GM13977 (cell line): ENCODE measurements around the gene HCFC1.

Experiments used
- DNase-seq: peaks from one replicate; pipeline ENCODE4 v3.0.0; 2012; ENCODE audit warnings: low spot score
- in situ Hi-C: fragments of 300-500 bp; cut with MboI; formaldehyde crosslinking; loops from one replicate; pipeline ENCODE4 v1.12.0; 2022; ENCODE audit warnings: low sequenced_read_pairs, low pct_unique_long_range_greater_than_20kb, mixed read lengths, inconsistent platforms; ENCODE audit not compliant: unreplicated experiment
- TF ChIP-seq, protein P1 (sequence below): IDR thresholded peaks from 2 replicates; pipeline ENCODE4 v1.5.1; 2012; ENCODE audit warnings: mild to moderate bottlenecking, control low read depth; ENCODE audit not compliant: insufficient read depth; ENCODE audit errors: extremely low read depth, missing control alignments

HCFC1 gene

DNA sequence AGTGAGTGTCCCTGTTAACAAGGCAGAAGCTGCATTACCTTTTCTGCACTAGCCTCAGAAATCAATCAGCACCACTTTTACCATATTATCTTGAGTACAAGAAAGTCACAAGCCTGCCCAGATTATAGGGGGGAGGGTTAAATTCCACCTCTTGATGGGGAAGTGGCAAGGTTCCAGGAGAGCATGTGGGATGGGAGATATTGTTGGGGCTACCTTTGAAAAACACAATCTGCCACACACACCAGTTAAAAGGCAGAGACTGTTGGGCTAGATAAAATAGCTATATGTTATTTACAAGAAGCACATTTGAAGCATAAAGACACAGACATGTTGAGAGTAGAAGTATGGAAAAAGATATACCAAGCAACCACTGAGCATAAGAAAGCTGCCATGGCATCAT is 73.7 kb downstream of the HCFC1 start:
- TF ChIP-seq, protein P1, sequence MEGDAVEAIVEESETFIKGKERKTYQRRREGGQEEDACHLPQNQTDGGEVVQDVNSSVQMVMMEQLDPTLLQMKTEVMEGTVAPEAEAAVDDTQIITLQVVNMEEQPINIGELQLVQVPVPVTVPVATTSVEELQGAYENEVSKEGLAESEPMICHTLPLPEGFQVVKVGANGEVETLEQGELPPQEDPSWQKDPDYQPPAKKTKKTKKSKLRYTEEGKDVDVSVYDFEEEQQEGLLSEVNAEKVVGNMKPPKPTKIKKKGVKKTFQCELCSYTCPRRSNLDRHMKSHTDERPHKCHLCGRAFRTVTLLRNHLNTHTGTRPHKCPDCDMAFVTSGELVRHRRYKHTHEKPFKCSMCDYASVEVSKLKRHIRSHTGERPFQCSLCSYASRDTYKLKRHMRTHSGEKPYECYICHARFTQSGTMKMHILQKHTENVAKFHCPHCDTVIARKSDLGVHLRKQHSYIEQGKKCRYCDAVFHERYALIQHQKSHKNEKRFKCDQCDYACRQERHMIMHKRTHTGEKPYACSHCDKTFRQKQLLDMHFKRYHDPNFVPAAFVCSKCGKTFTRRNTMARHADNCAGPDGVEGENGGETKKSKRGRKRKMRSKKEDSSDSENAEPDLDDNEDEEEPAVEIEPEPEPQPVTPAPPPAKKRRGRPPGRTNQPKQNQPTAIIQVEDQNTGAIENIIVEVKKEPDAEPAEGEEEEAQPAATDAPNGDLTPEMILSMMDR, result no peak
- in situ Hi-C loops, result no loop called here

More for the DNA sequence above, 73.7 kb downstream of the HCFC1 start:
- DNase-seq, result no peak
